Activated CD4-positive, alpha-beta T cell treated with anti-CD3 and anti-CD28 coated beads, Interleukin-2, amount 50 U/mL, for 16 hours (primary cell): ENCODE data around the gene ZNF555.
"Not testable (repeated sequence)": the region's sequence is repeated elsewhere in the genome, so short reads cannot be mapped to it uniquely, and the experiment has no call there.

Experiments
- DNase-seq: peaks from one replicate; pipeline ENCODE4 v3.0.0-alpha.2; 2020

ZNF555 gene

DNA sequence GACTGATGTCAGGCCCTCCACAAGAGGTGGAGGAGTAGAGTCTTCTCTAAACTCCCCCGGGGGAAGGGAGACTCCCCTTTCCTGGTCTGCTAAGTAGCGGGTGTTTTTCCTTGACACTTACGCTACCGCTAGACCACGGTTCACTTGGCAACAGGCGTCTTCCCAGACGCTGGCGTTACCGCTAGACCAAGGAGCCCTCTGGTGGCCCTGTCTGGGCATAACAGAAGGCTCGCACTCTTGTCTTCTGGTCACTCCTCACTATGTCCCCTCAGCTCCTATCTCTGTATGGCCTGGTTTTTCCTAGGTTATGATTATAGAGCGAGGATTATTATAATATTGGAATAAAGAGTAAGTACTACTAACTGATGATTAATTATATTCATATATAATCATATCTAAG is 30.9 kb downstream of the ZNF555 start:
- peak; percentile 16 for DNase-seq

DNA sequence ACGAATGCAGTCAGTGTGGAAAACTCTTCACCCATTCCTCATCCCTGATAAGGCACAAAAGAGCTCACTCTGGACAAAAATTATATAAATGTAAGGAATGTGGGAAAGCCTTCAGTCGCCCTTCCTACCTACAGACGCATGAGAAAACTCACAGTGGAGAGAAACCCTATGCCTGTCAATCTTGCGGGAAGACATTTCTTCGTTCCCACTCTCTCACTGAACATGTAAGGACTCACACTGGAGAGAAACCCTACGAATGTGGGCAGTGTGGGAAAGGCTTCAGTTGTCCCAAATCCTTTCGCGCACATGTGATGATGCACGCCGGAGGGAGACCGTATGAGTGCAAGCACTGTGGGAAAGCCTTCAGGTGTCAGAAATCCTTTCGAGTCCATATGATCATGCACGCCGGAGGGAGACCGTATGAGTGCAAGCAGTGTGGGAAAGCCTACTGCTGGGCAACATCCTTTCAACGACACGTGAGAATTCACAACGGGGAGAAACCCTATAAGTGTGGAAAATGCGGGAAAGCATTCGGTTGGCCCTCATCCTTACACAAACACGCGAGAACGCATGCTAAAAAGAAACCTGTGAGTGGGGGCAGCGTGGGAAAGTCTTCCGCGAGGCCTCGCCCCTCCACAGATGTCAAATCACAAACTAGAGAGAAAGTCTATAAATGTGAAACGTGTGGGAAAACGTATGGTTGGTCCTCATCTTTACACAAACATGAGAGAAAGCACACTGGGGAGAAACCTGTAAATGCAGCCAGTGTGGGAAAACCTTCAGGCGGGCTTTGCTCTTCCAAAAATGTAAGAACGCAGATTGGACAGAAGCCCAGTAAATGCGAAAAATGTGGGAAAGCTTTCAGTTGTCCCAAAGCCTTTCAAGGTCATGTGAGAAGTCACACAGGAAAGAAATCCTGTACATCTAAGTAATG is 36.4 kb downstream of the ZNF555 start:
- no peak for DNase-seq

DNA sequence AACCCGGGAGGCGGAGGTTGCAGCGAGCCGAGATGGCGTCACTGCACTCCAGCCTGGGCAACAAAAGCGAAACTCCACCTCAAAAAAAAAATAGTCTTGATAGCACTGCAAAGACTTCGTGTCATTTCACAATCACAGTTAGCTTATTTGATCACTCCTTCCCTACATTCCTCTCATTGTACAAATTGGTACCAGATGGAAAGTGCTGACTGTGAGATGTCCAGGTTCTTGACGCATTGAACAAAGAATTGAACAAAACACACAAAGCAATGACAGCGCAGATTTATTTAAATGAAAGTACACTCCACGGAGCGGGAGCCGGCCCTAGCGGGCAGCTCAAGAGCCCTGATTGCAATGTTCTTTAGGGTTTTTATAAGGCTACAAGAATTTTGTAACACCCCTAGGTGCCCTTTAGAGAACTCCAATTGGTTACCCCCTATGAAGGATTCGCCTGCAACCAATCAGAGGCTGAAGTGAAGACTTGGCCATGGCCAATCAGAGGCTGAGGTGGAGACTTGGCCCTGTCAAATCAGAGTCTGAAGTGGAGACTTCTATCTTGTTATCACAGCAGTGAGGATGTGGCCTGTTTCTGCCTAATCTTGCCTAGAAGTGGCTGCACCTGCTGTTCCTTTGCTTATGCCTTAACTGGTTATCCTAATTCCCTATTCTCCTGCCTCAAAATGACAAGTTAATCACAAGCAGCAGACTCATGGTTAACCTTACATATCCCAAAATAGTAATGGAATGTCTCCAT is 42.6 kb downstream of the ZNF555 start:
- DNase-seq, result no peak

DNA sequence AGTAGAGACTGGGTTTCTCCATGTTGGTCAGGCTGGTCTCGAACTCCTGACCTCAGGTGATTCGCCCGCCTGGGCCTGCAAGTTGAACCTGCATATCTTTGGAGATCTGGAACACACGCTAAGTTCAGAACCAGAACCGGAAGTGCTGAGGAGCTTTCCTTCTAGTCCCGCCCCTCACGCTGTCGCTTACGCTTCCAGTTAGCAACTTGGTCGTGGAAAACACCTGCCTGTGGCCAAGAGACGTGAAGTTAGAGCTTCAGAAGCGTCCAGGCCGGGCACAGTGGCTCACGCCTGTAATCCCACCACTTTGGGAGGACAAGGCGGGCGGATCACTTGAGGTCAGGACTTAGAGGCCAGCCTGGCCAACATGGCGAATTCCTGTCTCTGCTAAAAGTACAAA is 44.5 kb downstream of the ZNF555 start:
- DNase-seq, result no peak

DNA sequence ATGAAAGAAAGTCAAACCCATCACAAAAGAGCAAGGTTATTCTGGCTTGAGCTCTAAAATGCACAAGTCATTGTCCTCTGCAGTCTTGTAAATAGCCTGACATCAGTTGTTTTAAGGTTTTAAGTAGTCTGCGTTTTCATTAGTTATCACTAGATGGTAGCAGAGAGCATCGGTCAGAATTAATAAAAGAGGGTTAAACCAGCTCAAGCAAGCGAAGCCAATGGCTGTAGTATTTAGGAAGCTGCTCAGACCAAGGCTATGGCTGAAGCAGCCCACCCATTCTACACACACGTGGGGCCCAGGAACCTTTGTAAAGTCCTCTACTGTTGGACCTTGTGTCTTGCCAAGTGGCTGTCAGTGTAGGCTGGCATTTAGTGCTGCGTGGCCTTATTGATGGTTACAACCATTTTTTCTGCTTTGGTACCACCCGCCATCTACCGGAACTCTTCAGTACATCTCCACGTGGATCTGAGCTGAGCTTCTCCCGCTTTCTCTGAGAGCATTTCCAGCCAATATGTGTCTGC is 46.2 kb downstream of the ZNF555 start:
- peak; percentile 36 for DNase-seq

DNA sequence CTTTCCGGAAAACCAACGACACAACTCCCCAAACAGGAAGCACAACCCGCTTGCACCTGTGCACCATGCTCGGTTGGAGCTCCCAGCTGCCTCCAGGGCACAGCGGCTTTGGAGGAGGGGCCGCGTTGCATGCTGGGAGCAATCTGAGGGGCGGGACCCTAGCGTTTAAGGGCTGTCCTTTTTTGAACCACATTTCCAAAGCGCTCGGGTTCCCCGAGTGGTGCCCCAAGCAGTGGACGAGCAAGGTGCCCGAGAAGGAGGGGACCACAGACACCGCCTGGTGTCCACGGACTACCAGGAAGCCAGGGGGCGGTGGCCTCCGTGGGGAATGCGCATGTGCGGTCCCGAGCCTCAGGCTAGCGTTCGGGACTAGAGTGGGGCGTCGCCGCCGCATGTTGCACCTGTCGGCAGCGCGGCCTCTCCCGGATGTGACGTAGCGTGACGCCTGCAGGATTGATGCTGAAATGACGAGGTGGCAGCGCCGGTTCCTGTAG is 47.5 kb downstream of the ZNF555 start:
- no peak for DNase-seq

DNA sequence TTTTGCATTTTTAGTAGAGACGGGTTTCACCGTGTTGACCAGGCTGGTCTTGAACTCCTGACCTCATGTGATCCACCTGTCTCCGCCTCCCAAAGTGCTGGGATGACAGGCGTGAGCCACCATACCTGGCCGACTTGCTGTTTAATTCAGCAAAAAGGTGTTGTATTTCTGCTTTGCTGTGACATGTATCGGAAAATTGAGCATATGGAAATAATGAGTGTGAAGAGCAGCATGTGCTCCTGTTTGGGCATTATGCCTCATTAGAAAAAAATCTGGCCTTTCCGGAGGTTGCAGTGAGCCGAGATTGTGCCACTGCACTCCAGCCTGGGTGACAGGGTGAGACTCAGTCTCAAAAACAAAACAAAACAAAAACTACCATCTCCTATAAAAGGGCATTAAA is 49.3 kb downstream of the ZNF555 start:
- DNase-seq, result not testable (repeated sequence)

DNA sequence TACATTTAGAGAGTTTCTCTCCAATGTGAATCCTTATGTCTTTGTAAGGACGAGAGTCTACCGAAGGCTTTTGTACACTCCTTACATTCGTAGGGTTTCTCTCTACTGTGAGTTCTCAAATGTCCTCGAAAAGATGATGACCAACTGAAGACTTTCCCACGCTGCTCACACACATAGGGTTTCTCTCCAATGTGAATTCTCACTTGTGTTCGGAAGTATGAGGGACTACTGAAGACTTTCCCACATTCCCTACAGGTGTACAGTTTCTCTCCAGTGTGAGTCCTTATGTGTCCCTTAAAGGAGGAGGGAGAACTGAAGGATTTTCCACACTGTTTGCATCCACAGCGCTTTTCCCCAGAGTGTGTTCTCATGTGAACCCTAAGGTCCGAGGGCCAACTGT is 55.4 kb downstream of the ZNF555 start:
- DNase-seq, result no peak

DNA sequence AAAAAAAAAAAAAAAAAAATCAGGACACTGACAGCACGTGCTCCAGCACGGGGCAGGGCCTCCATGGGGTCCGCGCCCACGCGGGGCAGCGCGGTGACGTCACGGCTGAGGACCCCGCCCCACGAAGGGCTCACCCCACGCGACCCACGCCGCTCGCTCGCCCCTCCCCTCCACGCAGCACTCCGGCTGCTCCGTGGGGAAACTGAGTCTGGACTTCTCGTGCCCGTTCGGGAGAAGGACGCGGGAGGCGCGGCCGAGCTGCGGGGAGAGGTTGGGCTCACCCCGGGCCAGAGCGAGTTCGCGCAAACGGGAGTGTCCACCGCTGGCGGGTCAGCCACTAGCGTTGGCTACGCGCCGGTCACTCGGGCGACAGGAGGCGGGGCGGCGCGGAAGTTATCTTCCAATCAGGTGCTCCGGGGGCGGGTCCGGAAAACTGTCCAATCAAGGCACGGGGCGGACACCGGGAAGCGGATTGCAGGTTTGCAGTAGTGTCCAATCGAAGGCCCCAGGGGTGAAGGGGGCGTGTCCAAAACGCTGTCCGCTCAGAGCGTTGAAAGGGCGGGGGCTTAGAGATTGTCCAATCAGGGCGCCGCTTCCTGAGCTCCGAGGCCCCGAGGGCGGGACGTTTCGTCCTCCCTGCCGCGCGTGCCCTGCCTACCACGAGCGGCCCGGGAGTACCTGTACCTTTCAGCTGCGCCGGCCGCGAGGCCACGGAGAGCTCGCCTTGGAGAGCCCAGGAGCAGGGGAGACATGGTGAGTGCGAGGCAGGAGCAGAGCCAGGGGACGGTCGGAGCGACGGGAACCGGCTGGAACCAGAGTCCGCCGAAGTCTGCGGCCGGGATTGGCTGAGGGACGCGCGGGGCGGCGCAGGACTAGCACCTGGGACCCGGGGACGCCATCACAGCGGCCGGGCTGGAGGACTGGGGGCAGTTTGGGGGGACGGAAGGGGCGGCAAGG is 59.3 kb downstream of the ZNF555 start, which contains the start of gene ZNF57:
ZNF57 (plus strand) TSS at position 633 of the 957 bp plus-strand sequence; CDS start at position 751, 118 bp downstream.
- DNase-seq, result peak; percentile 98

DNA sequence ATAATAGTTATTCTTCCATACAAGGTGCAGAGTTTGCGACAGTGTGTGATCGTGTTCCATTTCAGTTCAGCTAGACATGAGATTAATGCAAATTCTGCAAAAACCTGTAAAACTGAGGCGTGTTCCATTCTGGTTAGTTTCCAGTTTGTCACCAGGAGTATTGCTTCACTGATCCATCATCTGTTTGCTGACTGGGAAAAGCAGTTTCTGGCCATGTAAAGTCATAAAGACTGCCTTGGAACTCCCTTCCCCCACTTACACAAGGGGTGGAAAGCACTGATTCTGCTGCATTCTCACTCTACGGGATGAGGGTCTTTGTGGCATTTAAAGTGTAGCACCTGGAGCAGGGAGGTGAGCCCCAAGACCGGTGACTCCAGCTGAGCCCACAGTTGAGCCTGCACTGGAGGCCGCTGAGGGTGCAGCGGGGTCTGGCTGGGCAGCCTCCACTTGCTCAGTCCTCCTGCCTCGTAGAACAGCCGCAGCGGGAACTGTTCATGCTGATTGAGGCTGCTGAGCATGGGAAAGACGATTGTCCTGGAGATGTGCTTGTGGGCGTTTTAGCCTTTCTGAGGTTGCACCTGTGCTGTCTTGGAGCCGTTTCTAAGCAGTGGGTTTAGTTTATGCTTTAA is 61.4 kb downstream of the ZNF555 start:
- no peak for DNase-seq

DNA sequence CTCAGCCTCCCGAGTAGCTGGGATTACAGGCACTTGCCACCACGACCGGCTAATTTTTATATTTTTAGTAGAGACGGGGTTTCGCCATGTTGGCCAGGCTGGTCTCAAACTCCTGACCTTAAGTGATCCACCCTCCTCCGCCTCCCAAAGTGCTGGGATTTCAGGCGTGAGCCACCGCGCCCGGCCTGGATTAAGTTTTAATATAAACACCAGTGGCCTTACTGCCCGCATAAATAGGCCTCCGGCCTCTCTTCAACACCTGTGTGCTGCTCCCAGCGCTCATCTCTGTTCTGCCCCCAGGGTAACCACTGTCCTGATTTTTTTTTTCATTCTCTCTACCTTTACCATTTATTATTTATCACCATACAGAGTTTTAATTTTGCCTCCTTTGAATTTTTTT is 62.1 kb downstream of the ZNF555 start:
- not testable (repeated sequence) for DNase-seq

DNA sequence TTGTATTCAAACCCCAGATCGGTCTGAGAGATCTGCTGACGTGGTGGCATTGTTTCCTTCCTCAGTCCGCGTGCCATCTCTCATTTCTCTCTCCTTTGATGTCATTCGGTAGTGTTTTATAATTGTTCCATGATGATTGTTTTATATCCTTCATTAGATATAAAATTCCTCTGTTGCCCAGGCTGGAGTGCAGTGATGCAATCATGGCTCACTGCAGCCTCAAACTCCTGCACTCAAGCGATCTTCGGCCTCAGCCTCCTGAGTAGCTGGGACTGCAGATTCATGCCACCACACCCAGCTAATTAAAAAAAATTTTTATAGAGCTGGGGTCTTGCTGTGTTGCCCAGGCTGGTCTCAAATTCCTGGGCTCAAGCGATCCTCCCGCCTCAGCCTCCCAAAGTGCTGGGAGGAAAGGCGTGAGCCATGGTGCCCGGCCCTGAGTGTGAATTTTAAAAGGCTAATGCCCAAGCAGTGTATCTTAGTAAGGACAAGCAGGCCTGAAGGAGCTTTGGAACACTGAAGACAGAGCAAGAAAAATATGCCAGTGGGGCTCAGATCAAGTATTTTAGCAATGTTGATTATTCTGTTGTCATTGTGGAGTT is 64.7 kb downstream of the ZNF555 start:
- no peak for DNase-seq

DNA sequence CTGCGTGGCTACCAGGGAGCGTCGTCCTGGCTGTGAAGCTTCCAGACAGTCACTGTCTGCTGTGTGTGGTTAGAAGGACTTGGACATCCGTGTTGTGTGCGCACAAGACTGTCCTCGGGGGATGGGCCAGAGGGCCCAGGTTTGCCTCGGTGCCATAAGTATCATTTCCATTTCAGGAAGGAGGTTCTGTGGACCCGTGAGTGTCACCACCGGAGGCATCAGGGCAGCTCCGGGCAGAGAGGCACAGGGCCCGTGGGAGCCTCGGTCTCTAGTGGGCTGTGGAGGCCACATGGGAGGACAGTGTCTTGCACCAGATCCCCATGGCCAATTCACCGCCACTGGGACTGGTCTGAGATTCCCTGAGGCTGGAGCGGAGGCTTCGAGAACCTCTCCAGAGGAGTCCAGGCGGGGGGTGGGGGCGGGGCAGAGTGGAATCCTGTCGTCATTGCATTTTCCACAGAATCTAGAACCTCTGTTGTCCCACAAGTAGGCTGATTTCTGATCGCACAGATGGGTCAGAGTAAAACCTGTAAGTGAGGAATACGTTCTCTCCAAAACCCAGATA is 65.4 kb downstream of the ZNF555 start:
- DNase-seq, result no peak
